Medulla oblongata (tissue), 1 donor: ENCODE results near the gene CYYR1.

Experiments used
- DNase-seq: peaks from one replicate; pipeline ENCODE4 v3.0.0-alpha.2; 2015; ENCODE audit errors: extremely low spot score

Gene CYYR1

DNA sequence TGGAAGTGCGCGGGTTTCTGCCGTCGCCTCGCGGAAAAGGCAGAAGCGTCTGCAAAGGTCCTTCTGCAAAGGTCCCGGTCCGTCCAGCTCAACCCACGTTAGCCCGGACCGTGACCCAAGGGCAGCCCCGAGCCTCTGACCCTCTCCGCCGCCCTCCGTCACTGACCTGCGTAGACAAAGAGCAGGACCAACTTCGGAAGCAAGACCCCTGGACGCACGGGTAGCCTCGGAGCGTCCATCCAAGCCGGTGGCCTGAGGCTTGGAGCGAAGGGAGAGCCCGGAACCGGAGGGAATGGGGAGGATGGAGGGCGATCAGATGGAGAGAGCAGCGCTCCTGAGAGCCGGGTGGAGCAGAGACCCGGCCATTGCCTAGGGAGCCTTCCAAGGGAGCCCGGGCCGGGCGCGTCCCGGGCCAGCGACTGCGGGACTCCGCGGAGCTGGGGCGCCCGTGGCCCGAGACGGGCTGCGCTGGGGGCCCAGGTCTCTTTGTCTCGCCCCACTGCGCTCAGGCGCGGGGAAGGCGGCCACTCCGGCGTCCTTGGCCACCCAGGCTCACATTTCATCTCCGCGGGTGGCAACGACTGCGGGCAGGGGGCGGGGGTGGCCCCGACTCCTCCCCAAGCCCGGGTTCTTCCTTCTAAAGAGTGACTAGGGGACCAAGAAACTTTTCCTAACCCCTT is at the start of gene CYYR1:
Gene CYYR1, minus strand, starts transcription at position 585 of the 680 bp plus-strand sequence. Its CDS starts 346 bp downstream, at position 239.
- DNase-seq = no peak

DNA sequence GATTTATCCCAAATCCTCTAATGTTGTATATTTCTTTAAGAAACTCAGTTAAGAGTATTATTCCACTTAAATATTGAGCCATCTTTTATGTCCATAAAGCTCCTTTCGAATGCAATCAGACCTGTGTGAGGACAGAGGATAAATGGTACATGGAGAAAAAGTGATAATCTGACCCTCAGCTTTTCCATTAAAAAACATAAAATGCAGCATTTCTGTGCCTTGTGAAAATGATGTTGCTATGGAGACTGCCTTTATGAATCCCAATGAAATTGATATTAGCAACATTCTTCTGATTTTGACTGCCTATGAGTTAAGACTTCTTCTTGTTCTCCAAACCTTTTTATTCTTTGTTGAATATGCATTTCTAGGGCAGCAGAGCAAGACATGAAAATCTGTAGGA is 44.1 kb upstream of the CYYR1 start:
- no peak for DNase-seq

DNA sequence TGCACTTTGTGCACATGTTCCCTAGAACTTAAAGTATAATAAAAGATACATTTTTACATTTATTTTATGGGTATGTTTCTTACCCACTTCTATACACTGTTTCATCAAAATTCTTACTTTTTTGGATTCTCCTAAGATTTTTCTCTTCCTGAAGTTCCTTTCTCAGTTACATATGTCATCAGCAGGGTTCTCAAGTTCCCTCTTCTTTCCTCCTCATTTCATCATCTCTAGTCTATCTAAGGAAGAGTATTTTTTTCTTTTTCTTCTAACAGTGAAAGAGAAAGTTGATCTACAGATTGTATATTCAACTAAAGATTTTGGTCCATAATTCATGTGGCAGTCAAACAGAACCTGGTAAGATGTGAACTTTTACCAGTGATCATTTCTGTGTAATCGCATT is 41.2 kb upstream of the CYYR1 start:
- DNase-seq = no peak

DNA sequence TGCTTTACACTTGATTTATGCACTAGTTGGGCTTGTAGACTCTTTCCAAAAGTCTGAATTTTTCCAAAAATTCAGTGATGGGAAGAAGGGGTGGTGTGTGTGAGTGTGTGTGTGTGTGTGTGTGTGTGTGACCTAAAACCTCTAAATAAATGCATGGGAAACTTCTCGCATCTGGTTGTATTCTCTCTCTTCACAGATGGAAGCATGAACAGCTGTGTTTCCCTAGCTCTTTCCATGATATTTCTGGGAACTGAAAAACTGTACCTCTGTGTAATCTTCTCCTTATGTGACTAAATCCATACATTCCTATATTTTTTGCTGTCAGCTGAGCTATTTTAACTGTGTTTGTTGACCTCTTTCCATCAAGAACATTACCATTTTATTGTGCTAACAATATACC is 26.2 kb upstream of the CYYR1 start:
- no peak for DNase-seq

DNA sequence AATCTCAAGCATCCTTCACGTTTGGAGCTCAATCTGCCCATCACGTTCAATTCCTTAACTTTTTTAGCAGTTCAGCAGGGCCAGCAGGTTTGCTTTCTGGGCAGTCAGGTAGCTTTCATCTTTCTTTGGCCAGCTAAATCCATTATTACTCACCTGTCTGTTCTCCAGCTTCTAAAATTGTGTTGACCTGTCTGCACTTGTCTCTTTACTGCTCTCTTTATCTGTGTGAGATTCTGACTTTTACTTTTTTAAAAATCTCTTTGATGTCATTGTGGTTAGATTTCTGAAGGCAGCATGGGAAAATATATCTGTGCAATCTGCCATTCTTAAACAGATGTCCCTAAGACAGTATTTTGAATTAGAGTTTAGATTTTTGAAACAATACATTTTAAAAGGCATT is 24.9 kb upstream of the CYYR1 start:
- DNase-seq = no peak

DNA sequence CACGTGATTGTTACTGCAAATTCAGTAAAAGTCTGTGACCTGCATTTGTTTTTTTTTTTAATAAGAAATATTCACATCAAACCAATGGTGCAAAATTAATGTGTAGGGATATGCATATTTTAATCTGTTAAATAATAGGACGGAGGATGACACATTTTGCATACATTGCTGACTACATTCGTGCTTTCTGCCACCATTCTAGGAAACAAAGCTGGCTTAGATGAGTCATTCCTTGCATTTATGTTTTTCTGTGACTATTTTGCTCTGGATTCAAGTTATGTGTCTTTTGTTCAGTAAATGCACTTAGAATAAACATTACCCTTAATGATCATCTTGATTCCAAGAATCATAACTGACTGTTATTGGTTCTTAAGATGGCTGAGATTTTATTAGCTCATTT is 23.9 kb upstream of the CYYR1 start:
- no peak for DNase-seq

DNA sequence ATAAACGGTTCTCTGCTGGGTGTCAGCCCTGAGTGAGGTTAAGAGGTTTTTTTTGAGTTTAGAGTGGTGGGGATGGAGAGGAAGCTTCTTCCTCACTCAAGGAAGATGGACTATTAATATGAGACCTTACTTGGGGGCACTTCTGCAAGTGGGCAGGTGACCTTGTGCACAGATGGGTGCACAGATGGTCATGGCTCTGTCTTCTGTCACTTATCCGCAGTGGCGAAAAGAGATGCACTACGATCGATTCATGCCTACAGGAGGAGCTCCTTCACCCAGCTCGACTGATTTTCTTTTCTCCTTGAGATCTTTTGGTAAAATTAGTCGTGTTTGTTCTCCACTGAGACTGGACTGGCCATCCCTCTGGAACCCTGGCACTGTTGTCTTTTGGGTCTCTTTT is 22.9 kb upstream of the CYYR1 start:
- no peak for DNase-seq

DNA sequence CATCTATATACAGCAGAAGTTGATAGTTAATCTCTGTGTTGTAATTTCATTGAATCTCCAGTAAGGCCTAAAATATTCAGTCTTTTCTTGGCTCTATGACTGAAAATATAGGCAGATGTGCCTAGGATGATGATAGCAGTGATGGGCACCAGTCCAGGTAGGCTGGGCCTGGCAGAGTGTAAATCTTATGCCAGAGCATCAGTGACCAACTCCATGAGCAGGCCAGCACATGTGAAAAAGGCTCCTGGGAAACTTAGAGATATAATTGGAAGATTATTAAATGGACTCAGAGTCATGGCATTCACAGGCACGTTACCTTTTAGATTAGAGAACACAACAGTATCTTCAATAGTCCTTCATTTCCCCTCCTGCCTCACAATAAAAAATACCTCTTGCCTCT is 20.7 kb upstream of the CYYR1 start:
- no peak for DNase-seq

DNA sequence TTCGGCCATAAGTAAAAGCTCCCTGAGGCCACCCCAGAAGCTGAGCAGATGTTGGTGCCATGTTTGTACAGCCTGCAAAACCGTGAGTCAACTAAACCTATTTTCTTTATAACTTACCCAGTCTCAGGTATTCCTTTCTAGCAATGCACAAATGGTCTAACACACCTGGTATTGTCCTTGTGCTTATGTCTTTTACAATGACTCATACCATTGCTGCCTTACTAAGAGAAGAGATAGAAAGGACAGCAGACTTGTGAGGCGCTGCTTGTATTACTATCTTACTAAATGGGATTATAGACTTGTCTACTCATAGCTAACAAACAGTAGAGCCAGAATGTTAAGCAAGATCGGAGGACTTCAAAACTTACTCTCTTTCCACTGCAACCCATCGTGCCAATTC is 18.5 kb upstream of the CYYR1 start:
- DNase-seq = no peak

DNA sequence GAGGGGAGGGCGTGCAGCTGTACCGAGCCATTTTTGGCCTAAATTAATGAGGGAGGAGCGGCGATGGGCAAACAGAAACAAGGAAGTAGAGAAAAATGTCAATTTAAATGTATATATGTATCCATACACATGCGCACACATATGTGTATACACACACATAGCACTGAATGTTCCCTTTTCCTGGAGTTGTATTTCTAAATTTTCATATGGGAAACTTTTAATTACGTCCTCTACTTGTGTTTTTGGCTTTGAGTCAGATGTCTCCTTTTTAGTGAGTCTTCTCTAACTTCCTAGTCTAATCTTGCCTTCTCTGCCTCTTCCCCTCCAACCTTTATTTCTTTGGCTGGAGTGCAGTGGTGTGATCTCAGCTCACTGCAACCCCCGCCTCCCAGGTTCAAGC is 15.4 kb upstream of the CYYR1 start:
- DNase-seq = no peak

DNA sequence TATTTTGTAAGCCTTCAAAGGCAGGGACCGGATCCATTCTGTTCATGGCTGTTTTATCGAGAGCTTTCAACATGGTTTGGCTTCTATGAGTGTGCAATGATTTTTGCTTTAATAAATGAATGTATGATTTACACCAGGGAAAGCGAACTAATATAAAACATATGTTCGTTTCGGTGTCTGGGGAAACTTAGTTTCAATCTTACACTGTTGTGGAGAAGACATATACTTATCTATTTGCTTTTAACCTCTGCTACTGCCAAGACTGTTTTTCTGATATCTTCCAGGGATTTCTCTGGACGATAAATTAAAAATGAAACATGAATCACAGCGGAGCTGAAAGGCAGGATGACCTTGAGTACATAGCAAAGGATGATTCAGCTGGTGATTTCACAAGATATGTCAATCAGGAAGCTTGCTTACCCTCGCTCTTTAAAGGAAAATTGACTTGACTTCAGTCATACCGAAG is 14.7 kb upstream of the CYYR1 start:
- DNase-seq = no peak

DNA sequence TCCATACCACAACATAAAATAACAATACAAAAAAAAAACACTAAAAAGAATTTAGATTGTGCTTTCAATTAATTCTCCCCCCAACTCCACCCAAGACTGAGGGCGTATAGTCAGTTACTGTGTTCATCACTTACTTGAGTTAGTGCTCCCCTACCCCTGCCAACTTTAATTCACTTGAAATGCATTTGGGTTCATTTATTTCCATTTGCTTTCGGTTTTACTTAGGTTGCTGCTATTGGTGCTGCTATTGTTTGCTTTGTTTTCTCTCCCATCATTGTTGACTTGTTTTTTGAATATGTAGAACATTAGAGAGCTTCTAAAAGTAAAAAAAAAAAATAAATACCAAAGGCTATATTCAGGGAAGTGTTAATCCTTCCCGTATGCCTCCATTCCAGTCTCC is 10.7 kb upstream of the CYYR1 start:
- no peak for DNase-seq

DNA sequence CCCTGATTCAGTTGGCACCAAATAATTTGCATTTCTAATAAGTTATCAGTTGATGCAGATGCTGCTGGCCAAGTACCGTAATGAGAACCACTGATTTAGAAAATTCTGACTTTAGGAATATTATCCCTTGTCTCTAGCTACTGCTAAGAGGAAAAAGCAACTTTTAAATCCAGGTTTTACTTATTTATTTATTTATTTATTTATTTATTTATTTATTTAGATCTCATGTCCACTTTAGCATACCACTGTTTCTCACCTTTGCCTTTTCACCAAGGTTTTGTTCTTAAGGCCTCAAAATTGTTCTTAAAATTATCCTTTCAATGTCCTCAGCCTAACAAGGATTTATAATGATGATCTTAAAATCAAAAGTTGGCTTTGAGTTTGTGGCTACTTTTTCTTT is 8.7 kb upstream of the CYYR1 start:
- DNase-seq = no peak

DNA sequence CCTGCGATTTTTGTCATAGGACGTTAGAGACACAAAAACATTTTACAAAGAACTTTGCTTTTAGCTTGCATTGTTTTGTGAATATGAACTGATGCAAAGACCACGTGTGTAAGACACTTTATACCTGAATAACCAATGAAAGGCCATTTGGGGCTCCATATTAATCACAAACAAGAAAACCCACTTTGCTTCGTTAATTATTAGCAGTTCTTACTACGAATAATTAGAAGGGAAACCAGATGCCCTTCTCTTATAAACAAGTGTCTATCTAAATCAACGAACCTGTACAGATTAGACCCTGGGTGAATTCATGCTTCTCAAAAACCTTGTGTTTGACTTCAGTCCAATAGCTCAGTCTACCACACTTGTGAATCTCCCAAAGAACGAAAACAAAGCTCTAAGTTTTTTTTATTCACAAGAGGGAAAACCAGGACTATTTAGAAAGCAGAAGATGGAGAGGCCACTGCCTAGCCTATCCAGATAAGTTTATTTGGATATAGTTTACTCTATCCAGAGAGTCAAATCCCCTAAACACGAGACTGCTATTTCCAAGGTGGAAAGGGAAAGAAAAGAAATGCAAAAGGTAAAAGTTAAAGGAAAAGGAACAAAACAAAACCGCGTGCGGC is 897 bp downstream of the CYYR1 start:
- no peak for DNase-seq

DNA sequence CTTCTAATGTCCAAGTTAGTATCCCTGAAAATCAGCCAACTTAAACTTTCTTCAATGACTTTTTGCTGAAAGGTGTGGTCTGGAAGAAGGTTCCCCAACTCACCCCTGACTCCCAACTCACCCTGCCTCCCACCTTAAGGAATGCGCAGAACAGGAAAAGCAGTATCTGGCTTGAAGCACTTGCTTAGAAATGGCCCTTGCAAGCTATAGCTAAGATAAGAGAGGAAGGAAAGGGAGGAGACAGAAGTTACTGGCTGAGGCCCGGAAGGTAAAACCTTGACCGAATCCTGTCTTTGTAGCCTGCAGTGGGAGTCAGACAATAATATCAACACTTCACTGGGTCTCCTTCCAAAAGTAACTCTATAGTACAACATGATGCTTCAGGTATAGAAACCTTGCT is 2.9 kb downstream of the CYYR1 start:
- no peak for DNase-seq

DNA sequence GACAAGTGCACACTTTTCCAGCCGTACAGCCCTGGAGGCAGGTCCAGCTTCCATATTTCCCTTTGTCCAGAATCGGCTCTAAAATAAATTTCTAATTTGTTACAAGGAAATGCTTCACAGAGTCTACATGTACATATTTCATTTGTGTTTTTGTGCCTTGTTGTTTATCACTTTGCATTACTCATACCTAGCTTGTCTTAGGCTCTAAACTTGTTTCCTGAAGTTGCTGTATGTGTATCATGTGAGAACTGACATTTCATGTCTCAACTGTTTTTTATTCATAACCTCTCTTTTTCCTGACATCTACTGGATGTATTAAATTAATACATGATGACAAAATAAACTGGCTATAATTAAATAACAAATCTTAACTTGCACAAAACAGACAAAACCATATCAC is 7.5 kb downstream of the CYYR1 start:
- DNase-seq = no peak

DNA sequence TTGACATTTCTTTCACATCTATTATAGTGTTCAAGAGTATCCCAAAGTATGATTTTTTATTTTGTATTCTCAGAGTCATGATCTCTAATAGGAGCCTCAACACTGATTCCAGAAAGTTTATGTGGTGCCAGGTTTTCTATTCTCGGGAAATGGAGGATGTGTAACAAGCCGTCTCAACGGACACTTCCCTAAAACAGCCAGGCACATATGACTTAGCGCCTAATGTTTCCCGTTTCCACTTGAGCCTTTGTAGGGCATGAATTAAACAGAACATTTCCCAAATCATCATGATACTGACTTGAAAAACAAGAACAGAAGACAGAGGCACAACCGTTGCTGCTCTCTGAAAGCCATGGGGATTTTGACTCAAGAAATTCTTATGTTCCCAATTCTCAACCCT is 8.0 kb downstream of the CYYR1 start:
- DNase-seq = peak; percentile 8

DNA sequence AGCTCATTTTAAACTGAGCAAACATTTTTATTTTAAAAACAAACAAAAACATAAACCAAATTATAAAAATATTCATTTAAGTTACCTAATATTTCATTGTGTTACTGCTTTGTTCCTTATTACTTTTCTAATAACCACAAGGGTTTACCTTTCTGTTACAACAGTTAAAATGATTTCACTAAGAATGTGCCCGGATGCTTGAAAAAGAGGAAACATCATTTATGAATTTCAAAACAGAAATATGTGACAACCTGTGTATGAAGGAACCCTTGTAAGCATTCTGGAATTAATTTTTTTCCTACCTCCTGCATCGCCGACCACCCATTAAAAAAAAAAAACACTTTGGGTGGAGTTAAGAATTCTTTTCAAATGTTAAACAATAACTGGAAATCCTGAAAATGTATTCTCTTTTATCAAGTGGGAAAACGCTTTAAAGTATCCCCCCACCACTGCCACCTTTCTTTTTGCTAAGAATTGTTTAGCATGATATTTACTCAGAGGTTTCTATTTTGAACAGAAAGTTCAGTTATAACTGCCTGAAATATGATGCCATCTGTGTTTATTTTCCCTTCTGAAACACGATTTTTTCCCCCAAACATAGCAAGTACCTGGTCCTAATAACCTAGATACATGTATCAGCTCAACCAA is 9.1 kb downstream of the CYYR1 start:
- DNase-seq = no peak

DNA sequence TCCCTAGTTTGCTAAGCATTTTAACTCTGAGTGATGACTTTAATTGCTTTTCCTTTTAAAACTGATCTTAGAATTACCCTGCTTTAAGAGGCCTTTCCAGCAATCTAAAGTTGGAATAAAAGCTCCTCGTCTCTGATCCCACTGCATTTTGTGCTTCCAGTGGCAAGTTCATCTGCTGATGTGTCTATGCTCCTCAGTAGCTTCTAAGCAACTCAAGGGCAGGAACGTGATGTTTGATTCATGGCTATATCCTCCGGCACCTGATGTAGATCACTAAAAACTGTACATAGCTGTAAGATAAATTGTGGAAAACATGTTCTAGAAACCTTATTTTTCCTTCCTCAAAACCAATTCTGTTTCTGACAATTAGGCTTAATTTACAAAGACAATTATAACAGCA is 12.5 kb downstream of the CYYR1 start:
- no peak for DNase-seq

DNA sequence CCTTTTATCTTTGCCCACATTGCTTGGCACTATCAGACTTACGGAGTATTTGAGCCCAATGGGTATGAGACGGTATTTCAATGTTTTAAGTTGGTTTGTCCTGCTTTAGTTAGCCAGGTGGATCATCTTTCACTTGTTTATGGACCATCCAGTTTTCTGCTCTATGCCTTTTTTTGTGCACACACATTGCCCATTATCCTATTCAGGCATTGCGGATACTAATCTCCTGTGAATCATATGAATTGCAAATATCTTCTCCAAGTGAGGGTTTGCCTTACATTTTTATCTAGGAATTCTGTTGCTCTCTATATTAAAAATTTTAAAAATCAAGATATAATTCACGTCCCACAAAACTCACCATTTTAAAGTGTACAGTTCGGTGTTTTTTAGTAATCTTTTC is 14.0 kb downstream of the CYYR1 start:
- no peak for DNase-seq

DNA sequence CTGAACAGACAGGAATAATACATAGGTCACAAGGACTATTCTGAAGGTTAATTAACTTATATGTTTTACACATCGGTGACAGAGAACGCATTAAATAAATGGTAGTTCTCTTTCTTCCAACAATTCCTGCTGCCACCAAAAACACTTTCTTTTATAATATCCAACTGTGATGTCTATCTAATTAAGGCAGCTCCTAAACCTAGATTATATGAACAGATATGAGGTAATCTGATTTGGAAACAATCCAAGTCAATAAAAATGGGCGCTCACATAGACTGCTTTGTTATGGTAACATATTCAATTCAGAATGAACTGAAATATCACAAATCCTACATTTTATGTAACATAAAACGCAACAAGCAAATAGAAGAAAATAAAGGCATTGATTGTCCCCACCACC is 16.0 kb downstream of the CYYR1 start:
- DNase-seq = no peak

DNA sequence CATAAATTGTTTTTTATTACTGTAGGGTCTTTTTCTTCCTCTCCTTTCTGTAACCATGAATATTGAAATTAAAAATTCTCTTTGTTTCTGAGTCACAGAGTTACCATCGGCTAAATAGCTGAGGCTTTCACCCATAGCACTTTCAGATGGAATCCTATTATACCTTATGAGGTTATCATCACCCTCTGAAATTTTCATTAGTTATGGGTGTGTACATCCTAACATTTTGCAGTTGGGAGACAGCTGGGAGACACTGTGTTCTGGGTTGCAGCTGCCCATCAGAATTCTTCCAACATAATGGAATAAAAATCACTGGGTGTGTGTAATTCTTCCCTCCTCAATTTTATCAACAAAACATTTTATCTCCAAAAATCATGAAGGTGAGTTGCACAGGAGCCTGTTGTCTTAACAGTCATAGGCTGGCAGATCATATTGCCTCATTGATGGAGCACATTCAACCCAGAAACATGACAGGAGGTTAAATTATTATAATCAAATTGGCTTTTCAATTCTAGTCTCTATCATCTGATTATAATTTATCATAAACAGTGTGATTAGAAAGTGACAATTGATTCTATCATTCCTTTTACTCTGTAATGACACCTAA is 17.4 kb downstream of the CYYR1 start:
- DNase-seq = no peak

DNA sequence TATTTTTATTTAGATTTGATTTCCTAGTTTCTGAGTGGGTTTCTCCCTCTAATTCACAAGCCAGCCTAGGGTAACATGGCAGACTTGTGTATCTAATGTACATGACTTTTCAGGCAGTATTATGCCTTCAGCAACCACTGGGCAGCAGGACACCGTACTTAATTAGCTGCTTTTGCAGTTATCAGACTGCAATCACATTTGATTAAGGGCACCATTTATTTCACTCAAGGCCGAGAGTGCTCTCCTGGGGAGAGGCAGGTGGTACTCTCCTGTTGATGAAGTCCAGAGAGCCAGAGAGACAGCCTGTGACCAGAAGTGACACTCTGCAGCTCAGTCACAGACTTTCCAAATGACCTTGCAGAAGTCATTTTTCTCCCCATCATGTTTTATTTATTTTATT is 18.7 kb downstream of the CYYR1 start:
- DNase-seq = no peak
